Activated T-cell treated with anti-CD3 and anti-CD28 coated beads, Interleukin-2, amount 50 U/mL, for 1 hour (primary cell): Measurements from ENCODE around the gene GRK5.
"Not testable (repeated sequence)": the region's sequence is repeated elsewhere in the genome, so short reads cannot be mapped to it uniquely, and the experiment has no call there.

Source experiments
- DNase-seq: peaks from one replicate; pipeline ENCODE4 v3.0.0-alpha.2; 2020

Gene GRK5

DNA sequence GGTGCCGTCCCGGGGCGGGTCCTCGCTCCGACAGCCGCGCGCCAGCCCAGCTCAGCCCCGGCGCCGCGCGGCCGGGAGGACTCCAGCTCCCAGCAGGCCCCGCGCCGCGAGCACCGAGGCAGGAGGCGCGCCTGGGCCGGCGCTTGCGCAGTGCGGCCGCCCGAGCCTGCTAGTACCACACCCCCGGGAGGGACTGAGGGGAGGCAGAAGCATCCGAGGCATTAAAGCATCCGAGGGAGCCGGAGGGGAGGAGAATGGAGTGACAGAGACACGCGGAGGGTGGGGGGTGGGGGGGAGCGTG, at the start of gene GRK5:
Gene GRK5, plus strand, starts transcription at position 206 of the 301 bp plus-strand sequence. CDS start 347 bp downstream, outside the sequence.
- DNase-seq = peak; percentile 93

DNA sequence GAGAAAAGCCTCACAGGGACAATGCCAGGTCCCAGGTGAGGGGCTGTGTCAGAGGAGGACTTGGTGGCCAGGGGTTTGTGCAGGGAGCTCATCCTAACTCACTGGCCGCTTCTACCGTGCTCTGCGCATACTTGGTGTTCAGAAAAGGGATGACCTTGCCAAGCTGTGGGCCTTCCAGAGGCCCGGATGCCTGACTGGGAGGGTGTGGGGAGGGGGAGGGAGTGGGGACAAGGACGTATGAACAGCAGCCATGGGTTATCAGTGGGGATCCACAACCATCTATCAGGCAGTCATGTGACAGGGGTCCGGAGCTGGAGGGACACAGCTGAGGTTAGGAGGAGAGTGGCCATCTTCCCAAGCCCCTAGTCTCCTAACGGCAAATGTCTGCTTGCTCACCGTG, 48.0 kb upstream of the GRK5 start:
- no peak for DNase-seq

DNA sequence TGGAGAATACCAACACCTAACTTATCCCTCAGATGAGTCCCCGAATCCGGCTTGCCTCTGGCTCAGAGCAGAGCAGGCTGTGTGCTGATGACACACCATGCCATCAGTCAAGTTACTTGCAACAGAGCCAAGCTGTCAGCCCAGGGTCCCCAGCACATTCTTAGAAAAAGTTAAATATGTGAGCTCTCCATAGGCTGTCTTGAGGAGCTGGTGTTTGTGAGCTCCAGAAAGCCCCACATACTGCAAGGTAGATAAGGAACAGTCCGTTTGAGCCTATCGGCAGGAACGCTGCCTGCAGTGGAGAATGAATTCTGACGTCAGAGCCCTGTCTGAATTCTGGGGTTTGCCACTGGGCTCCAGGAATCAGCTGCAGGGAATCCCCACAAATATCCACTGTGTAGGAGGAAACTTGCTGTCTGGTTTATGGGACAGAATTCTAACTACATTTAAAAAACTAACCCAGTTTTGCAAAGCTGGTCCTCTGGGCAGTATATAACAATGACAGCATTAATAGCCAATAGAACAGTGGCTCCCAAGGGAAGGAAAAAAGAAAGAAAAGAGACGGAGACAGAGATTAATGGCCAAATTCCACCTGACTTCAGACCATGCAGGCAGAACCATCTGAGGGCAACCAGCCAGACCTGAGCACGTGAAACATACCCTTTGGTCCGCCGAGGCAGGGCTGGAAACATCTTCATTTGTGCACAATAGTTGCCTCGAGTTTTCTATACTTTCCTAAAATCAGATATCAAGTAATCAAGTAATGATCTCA, 45.5 kb upstream of the GRK5 start:
- no peak for DNase-seq

DNA sequence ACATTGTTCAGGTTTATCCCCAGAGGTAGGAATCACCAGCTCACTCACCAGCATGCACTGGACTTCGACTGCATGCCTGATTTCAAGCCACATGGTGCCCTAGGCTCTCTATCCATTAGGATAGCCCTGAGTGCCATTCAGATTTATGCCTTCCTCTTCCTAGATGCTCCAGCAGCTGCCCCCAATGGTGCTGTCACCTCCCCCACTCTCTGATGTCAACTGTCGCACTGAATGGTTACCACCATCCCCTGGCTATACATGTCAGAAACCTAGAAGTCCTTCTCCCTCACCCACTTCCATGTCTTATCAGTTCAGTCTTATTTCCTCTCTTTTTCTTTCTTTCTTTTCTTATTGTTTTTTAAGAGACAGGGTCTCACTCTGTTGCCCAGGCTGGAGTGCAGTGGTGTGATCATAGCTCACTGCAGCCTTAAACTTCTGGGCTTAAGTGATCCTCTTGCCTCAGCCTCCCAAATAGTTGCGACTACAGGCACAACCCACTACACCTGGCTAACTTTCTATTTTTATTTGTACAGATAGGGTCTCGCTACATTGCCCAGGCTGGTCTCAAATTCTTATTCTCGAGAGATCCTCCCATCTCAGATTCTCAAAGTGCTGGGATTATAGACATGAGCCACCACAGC, 44.8 kb upstream of the GRK5 start:
- no peak for DNase-seq

DNA sequence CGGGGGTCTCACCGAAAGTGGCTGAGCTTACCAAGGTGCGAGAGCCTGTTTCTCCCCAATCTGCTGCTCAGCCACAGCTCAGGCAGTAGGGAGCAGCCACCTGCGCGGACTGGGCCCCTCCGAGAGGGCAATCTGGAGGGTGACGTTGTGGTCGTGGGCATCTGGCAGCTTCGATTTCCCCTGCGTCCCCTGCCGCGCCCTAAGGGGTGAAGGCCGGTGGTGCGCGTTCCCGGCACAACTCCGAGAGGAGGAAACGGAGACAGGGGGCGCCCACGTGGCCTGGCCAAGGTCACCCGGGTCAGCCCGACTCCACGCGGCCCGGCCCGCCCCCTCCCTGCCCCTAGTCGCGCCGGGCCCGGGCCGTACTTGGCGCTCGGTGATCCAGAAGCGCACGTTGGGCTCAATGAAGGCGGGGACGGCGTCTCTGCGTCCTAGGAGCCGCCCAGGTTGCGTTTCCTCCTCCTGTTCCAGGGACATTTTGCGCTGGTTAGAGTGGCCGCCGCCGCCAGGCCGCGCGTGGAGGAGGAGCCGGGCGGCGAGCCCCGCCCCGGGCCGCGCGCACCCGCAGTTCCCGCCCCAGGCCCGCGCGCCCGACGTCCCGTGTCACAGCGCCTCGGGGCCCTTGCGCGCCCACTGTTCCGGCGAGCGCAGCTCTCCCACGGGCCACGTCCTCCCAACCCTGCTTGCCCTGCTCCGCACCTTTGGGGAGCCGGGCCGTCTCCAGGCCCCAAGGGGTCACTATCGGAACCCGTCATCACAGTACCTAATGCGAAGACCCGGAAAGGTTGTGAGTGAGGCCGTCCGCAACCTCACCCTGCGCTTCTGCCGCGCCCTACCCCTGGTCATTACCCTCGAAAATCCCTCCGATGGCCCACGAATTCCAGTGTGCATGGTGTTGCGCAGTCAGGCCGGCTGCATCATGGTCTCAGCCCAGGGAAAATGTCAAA, 41.9 kb upstream of the GRK5 start, which contains the start of gene SFXN4:
Gene SFXN4, minus strand, starts transcription at position 544 of the 947 bp plus-strand sequence. Its CDS starts 67 bp downstream, at position 477.
- peak; percentile 85 for DNase-seq

DNA sequence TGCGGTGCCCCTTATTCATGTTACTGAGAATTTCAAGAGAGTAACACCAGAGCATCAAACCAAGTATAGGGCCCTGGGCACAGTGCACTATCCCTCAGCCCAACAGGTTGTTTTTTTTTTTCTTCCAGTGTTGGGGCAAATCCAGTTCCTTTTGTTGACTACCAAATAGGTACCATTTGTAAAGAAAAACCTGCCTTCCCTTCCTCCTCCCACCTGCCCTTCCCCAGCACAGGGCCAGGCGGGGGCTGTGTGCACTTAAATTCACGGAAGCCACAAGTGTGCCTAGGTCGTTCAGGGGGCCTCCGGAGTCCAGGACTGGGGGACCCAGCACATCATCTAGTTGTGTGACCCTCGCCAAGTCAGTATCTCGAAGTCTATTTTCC, 41.3 kb upstream of the GRK5 start:
- no peak for DNase-seq

DNA sequence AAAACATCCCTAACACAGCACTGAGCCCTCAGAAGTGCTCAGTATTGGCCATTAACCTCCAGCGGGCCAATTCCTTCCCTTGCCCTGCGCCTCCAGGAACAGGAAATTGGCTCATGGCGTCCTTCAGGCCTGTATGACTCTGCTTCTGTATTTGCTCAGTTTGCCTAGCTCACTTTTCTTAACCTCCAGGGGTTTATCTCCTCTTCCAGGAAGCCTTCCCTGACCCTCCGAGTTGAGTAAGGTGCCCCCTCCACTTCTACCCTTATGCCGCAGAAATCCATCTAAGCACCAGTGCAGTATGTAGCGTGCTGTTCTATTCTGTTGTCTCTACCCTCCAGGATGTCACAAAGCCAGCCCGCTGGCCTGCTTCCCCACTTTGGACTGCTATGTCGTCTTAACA, 40.8 kb upstream of the GRK5 start:
- DNase-seq = no peak

DNA sequence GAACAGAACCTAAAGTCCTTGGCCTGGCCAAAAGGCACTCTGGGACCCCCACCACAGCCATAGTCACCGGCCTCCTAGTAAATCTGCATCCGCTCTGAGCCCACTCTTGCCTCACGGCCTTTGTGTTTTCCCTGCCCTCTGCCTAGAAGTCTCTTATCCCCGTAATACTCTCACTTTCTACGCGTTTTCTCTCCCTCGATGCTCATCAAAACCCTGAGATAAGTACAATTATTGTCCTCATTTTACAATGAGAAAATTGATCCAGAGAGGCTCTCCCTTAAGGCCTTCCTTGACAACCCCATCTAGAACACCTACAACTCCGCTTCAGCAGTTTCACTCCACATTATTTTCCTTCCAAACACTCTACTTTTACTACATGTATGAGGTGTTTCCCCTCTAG, 40.3 kb upstream of the GRK5 start:
- no peak for DNase-seq

DNA sequence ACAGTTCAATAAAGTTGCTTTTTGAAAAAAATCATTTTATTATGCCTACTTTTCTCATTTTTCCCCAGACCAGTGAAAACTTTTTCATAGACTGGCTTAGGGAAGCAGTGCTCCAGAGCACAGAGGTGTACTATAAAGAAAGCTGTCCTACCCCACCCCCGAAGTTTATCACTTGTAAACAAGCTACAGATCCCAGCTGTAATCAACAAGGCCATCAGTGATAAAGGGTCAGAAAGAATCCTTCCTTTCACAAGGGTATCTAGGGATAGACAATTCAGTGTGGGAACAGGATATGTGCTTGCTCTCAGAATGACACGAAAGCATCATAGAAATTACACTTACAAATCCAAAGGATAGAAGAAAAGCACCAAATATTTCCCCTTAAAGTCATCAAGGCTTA, 33.3 kb upstream of the GRK5 start:
- no peak for DNase-seq

DNA sequence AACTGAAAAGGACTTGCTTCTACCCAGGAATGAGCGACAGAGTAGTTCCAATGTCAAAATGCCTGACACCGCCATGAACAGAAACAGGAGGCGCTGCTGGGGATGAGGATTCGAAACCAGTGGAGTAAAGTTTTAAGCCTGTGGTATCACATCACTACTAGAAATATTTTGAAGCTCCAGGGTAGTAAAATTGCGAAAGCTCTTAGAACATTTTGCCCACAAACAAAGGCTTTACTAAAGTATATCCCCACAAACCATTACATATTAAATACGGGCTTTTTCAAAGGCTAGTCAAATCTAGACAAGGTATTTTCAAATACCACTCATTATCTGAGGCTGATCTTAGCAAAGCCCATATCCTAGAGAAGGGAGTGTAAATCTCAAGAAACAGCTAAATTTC, 31.2 kb upstream of the GRK5 start:
- DNase-seq = no peak

DNA sequence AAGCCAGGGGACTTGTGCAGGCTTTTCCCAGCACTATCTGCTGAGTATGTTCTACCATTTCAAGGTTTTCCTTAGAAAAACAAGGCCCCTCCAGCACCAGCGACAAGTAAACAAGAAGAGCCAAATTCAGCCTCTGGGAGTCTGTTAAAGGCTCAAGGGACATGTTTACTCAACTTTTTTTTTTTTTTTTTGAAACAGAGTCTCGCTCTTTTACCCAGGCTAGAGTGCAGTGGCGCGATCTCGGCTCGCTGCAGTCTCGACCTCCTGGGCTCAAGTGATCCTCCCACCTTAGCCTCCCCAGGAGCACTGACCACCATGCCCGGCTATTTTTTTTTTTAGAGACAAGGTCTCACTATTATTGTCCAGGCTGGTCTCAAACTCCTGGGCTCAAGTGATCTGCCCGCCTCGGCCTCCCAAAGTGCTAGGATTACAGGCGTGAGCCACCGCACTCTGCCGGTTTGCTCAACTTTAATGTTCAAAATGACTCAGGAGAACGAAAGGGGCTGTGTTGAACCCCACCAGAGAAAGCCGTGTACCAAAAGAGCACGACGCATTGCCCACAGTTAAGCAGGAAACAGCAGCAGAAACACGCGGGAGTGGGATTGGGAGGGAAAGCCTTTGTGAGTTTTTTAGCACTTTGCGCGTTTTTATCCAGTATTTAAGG, 29.5 kb upstream of the GRK5 start:
- DNase-seq = no peak

DNA sequence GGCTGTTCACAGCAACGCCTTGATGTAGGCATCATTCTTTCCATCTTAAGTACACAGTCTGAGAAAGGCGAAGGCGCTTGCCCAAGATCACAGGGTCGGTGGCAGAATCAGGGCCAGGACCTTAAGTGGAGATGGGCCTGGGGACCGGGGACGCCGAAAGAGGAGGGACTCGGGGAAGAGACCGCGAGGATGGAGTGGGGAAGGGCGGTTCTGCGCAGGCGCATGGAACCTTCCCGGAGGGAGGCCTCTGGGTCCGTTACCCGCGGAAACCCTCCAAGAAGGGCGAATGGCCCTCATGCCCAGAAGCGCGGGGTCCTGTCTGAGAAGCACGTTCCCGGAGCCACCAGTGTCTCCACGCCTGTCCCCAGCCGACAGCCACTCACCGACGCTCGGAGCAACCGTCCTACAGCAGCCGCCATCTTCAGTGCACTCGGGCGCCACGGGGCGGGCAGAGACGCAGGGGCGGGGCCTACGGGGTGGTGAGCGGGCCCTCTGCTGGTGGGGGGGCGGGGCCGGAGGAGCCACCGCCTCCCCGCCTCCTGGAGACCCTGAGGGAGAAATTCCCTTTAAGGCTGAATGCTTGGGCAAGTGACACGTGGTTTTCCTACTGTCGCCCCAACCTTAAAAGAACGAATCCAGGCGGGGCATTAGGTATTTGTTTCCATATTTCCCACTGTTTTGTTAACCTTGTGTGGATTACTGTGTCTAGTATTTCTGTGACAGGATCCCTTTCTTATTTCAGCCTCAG, 28.8 kb upstream of the GRK5 start, which contains the start of gene PRDX3:
Gene PRDX3, minus strand, starts transcription at position 441 of the 748 bp plus-strand sequence. Its CDS starts 22 bp downstream, at position 419.
- peak; percentile 95 for DNase-seq

DNA sequence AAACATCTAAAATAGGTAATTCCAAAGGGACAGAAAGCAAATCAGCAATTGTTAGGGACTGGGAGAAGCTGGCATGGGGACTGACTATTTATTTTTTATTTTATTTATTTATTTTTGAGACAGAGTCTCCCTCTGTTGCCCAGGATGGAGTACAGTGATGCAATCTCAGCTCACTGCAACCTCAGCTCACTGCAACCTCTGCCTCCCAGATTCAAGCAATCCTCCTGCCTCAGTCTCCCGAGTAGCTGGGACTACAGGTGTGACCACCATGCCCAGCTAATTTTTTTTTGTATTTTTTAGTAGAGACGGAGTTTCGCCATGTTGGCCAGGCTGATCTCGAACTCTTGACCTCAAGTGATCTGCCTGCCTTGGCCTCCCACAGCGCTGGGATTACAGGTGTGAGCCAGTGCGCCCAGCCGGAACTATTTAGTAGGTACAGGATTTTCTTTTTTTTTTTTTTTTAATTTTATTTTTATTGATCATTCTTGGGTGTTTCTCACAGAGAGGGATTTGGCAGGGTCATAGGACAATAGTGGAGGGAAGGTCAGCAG, 26.4 kb upstream of the GRK5 start:
- not testable (repeated sequence) for DNase-seq

DNA sequence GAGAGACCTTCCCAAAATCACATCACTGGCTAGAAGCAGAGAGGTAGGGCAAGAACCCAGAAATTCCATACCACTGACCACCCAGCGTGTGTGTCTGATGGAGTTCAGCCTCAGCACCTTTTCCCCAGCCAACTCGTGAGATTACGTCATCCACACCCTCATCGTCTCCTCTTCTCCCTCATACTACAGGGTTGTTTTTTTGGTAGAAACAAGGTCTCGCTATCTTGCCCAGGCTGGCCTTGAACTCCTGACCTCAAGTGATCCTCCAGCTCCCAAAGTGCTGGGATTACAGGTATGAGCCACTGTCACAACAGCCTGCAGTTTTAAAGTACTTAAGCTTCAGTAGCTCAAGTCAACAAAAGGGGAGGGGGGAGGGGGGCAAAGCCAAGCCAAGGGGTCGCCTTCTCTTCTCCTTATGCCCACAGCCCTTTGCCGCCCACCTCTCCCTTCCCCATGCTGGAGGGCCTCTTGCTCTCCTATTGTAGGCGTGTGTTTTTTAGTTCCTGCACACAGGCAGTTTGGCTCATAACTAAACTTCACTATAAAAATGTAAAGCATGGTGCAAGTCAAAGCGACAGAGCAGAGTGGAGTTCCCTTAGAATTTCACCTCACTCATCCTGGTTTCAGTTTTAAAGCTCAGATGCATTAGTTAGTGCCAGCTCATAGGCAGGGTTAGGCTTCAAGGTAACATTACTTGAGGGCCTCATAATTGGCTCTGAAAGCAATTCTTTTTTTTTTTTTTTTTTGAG, 23.5 kb upstream of the GRK5 start:
- no peak for DNase-seq

DNA sequence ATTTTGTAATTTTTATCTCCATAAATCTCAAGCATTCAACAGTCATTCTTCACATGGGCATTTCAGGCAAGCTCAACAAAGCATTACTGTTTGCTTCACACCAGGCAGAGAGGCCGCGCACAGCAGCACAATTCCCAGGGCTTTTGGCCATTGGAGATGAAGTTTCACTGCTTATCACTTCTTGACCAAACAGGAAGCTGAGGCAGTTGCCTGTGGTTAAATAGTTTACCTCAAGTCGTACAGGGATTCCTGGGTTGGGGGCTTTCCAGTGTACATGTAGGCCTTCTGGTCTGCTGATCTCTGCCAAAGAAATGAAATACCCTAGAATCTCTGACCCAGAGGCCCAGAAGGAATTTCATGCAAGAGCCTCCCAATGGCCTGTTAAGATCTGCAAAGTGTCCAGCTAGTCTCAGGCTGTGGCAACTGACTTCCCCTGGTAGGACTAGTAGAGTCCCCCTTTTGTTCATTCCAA, 17.5 kb upstream of the GRK5 start:
- DNase-seq = no peak

DNA sequence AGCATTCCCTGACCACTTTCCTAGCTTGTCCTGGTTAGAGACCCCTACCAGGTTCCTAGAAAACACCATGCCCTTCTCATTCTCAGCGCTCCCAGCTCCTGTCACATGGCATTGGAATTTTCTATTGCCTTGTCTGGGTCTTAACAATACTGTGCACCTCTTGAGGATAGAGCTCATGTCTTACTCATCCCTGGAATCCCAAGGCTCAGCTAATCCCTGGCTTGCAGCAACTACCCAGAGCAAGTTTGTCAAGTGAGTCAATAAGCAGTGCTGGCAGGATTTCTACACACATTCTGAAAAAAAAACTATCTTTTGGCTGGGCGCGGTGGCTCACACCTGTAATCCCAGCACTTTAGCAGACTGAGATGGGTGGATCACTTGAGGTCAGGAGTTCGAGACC, 17.0 kb upstream of the GRK5 start:
- no peak for DNase-seq

DNA sequence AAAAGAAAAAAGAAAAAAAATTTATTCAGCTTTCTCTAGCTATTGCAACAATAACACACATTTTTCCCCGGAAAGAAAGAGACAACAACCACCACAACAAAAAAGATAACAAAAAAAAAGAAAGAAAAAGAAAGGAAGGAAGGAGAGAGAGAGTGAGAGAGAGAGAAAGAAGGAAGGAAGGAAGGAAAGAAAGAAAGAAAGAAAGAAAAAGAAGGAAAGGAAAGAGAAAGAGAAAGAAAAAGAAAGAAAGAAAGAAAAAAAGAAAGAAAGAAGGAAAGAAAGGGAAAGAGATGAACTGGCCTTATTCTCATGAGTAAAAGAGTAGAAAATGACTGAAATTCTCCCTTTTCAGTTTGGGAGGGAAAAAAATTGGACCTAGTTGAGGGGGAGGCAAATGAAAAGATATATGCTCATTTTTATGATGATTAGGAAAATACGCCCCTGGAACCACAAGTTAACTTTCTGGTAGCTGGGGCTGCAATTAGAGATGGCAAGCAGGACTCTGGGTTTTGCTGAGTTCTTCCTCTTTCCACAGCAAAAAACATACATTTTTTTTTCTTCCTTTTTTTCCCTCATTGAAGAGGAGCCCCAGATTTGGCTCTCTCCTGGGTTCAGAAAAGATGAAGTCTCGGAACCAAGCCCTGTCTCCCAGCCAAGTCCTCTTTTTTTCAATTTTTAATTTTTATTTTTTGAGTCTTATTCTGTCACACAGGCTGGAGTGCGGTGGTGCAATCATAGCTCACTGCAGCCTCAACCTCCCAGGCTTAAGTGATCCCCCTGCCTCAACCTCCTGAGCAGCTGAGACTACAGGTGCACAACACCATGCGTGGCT, 16.2 kb upstream of the GRK5 start:
- DNase-seq = no peak

DNA sequence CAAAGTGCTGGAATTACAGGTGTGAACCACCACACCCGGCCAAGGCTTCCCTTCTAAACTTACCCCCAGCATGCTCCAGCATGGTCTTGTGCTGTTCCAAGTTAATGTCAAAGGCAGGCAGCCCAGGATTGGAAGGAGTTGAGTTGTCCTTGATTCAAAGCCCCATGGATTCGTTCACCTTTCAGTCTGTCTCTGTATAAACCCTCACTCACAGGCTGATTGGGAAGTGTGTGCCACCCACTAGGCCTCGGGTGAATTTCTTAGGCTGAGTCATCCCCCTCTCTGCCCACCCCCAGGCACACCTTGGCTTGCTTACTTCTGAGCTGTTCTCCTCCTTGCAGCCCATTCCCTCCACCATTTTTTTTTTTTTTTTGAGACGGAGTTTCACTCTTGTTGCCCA, 15.5 kb upstream of the GRK5 start:
- DNase-seq = no peak

DNA sequence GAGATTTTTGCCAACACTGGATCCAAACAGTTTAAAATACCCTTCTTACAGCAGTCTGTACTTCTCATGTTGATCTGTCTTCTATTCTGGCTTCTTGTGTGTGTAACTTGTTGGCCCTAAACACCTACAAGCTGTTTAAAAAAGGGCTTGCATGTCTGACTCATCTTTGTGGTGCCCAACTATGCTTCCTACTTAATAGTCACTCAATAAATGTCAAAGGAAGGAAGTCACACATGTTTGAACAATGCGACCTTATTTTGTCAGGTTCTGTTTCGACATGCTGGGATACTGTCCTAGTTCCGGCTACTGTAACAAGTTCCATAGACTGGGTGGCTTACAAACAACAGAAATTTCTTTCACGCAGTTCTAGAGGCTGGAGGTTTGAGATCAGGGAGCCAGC, 9.4 kb upstream of the GRK5 start:
- DNase-seq = no peak

DNA sequence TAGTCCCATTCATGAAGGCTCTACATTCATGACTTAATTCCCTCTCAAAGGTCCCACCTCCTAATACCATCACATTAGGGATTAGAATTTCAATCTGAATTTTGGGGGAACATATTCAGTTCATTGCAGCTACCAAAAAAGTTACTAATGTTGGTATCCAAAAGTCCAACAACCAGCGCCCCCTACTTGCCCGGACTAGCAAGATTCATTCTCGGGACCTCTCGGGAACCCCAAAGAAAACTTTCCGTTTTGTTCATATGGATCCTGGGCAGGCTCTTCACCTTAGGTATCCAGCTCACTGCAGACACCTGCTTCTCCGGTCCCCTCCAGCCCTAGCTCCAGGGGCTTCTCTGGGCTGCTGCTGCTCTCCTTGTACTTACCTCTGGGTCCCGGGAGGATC, 8.9 kb upstream of the GRK5 start:
- no peak for DNase-seq
